Posterior vena cava (tissue), 2 donors: ENCODE data around the gene ADCYAP1R1. TPM values are rescaled to one million over a fixed set of nuclear protein-coding genes. Genes with fewer than 3 reads are reported as not detected.

ENCODE experiments used
- DNase-seq: peaks from one replicate; pipeline ENCODE4 v3.0.0-alpha.2; 2020; ENCODE audit warnings: low spot score
- intact Hi-C, 2 donors: fragments of 100-400 bp; cut with DNase I; formaldehyde crosslinking; loops; one replicate each; pipeline versions ENCODE4 v1.14.1 to v1.14.2; 2022 to 2023
- total RNA-seq, 2 donors: library from RNA; stranded (reverse); fragmentation: NEBNext Ultra II Directional; extraction: Animal tissue kit (Norgen Biotek cat#: 25700); gene quantifications; one replicate each; pipeline ENCODE4 v1.2.1, GENCODE V29; 2021
- donor health status: DM: yes; HTN: yes; CAD: no.
- donor health status: DM: yes; HTN: yes; CAD: no.

Gene ADCYAP1R1
- total RNA-seq, 2 donors from 2014 or later, result 1.8 to 4.3 TPM

- no peak for DNase-seq
- intact Hi-C loops, result no loop called here
Measured at GRCh38 chr7:31160941-31161340, 108.8 kb downstream of the ADCYAP1R1 start.

Other genes with a start within 250 kb of the ADCYAP1R1 start
- 100 to 1,000 TPM; 388 to 422 TPM for gene AQP1, start 140.5 kb upstream of the ADCYAP1R1 start, total RNA-seq
- gene GHRHR, start 88.4 kb upstream of the ADCYAP1R1 start, total RNA-seq, result 1 to 10 TPM in 1 of 2 donors, not detected in 1; 1.2 TPM